GM12891 (cell line): Measurements from ENCODE around the gene SRRM2.

Source experiments
- DNase-seq: peaks from one replicate; pipeline ENCODE4 v3.0.0; 2011; ENCODE audit warnings: low spot score; ENCODE audit not compliant: insufficient read length
- FAIRE-seq: peaks from 2 replicates; lab custom pipeline; 2011; peaks lifted over from hg19 to GRCh38; lab: Jason Lieb, UNC
- PAX5 ChIP-seq: IDR thresholded peaks from 2 replicates; pipeline ENCODE4 v1.6.1; 2011; ENCODE audit warnings: low read length, moderate library complexity, mild to moderate bottlenecking; ENCODE audit not compliant: insufficient read depth, severe bottlenecking
- POLR2A ChIP-seq: IDR thresholded peaks from 2 replicates; pipeline ENCODE4 v1.6.1; 2011; ENCODE audit warnings: low read depth, low read length, control low read depth
- POLR2AphosphoS5 ChIP-seq: IDR thresholded peaks from 2 replicates; pipeline ENCODE4 v1.6.1; 2011; ENCODE audit warnings: low read depth, low read length, control low read depth
- POU2F2 ChIP-seq: IDR thresholded peaks from 2 replicates; pipeline ENCODE4 v1.6.1; 2011; ENCODE audit warnings: low read depth, mild to moderate bottlenecking, control low read depth, low read length, moderate library complexity
- SPI1 ChIP-seq: IDR thresholded peaks from 2 replicates; pipeline ENCODE4 v1.6.1; 2011; ENCODE audit warnings: low read depth, low read length, control low read depth
- TAF1 ChIP-seq: IDR thresholded peaks from 2 replicates; pipeline ENCODE4 v1.6.1; 2011; ENCODE audit warnings: low read depth, low read length, control low read depth

SRRM2 gene

DNA sequence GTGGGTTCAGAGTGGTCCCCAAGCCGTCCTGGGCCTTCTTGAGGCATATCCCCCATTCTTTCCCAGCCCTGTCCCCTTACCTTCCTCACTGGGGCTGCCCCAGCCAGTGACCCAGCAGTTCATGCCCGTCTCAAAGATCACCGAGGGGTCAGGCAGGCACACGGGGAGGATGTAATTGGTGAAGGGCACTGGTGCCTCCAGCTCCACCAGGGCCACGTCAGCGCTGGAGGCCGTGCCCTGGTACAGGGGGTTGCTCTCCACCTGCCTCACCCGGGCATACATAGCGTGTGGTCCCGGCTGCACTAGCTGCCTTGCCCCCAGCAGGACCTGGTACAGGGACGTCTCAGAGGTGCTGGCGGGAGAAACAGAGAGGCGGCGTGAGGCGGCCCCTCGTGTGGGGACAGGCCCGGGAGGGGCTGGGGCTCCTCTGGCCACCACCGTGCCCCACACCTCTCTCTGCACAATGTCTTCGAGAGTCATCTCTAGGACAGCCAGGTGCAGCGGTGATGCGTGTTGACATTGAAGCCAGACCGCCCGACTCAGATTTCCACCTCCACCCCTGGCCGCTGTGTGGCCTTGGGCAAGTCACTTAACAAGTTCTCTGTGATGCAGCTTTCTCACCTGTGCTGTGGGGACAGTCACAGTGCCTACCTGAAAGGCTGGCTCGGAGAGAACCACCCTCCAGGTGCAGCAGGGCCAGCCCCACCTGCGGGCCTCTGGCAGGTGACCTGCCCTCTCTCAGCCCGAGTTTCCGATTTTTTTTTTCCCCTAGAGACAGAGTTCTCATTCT lies 38.3 kb upstream of the SRRM2 start:
- TF ChIP-seq POU2F2 (no peak), PAX5 (no peak), TAF1 (no peak), POLR2AphosphoS5 (no peak), POLR2A (no peak), SPI1 (no peak)
- no peak for FAIRE-seq
- DNase-seq: no peak

DNA sequence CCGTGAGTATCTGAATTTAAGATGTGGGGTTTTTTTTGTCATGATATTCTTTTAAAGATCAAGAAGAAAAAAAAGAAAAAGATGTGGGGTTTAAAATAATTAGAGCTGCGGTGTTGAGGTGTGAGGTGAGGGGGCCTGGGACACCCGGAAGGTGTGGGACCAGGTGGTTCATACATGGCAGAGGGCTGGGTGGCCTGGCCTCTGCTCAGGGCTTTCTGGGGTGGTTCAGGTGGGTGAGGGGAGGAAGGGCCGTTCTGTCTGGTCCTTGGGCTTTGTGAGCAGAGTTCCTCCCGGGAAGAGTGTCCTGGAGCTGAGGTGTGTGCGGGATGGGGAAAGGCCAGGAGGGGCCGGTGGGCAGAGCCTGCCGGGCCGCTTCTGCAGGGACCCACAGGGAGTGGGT lies 37.4 kb upstream of the SRRM2 start:
- TF ChIP-seq POLR2A (no peak), TAF1 (no peak), SPI1 (no peak), POU2F2 (no peak), POLR2AphosphoS5 (no peak), PAX5 (no peak)
- DNase-seq: no peak
- FAIRE-seq: no peak

DNA sequence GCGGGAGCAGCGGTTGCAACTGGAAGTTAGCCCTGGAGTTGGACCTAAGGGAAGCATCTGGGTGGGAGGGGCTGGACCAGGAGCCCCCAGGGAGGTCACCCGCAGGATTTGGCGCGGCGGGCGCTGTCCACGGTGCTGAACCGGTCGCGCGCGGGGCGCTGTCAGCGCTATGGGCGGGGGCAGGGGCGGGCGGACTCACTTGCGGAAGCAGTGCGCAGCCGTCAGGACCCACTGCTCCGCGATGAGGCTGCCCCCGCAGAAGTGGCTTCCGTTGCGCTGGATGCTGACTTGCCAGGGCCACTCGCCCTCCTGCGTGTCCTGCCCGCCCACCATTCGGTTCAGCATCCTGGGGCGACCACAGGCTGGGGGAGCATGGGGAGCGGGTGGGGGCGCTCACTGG lies 36.9 kb upstream of the SRRM2 start:
- FAIRE-seq: peak; percentile 81
- peak; percentile 88 for DNase-seq
- TF ChIP-seq POU2F2 (no peak), PAX5 (no peak), POLR2A (no peak), TAF1 (no peak), POLR2AphosphoS5 (no peak), SPI1 (no peak)

DNA sequence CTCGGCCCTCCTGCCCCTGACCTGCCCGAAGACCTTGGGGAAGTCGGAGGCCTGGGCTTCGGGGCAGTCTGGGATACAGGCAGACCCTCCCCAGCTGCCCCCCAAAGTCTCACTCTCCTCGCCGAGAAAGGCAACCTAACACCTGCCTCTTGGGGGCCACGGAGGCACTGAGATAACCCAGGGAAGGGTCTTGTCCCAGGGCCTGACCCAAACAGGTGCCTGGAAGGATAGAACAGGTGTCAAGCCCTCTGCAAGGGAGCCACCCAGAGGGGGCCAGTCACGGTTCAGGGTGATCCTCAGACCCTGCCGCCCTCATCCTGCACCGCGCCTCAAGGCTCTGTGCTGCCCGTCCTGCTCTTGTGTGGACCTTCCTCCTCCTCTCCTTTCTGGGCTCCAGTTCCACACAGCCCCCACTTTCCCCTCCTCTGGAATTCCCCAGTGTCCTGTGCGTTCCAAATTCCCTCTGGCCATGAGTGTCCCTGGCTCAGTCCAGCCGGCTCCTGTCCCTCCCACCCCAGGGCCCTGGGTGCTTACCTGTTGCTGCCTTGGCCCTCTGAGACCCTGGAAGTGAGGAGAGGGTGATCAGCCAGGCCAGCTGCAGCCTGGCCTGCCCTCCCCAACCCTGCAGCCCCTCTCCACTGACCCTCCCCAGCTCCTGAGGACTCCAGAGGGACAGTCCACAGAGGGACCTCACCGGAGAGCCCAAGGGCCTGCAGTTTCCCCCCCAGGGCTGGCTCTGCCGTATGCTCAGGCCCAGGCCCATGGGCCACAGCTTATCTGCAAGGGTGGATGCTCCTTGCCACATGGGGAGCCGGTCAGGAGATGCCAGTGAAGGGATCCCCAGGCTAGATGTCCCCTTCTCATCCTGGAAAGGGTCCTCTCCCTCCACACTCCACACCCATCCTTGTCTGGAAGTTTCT lies 36.2 kb upstream of the SRRM2 start:
- TF ChIP-seq TAF1: no peak
- FAIRE-seq (no peak), DNase-seq (no peak)

DNA sequence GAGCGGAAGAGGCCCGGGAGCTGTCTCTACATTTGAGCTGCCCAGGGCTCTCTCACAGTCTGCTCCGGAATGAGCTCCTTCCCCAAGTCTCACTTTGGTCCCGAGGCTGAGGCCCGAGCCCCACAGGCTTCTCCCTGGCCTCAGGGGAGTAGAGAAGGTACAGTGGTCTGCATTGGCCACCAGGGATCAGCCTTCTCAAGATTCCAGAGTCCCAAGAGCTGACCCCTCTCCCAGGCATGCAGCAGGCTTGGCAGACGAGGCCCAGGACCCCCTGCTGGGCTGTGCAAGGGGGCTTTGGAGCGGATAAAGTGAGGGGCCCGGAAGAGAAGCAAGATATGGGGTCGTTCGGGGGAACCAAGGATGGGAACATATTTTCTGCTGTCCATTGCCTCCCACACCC lies 35.5 kb upstream of the SRRM2 start:
- no peak for DNase-seq
- FAIRE-seq: no peak
- TF ChIP-seq PAX5: no peak
- TF ChIP-seq POLR2AphosphoS5: no peak
- TF ChIP-seq SPI1: no peak

DNA sequence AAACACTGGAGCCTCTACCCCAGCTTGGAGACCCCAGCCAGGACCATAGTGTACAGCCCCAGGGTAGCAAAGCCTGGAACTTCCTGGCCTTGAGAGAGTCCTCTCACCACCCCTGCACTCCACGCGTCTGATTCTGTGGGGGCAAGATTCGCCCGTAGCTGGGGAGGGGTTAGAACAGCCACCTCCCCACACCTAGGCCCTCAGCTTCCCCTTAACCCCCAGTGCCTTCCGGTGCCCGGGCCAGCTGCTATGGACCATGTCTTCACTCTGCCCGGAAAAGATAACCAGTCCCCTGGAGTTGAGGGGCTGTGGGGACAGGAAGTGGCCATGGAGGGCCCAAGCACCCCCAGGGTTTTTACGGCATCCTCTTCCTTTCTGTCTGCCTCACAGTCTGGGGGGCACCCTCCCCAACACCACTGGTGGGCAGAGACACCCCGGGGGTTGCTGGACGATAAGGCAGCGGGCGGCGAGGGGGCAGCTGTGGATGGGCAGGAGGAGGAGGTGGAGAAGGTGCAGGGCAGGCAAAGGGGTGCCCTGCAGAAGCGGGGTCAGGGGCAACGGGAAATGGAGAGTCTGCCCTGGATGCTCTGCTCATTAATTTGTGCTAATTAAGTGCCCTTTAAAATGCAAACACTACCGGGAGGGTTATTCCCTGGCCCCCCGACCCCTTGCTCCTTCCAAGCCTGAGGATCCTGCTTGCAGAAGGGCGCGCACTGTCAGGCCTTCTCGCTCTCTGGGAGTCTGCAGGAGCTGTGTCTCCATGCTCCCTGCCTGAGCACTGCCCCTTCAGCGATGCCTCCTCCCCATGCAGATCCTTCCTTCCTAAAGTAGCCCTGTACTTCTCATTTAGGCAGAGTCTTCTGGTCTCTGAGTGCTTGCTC lies 34.8 kb upstream of the SRRM2 start:
- FAIRE-seq (no peak), DNase-seq (no peak)
- TF ChIP-seq PAX5 (no peak), POLR2A (no peak), POU2F2 (no peak), POLR2AphosphoS5 (no peak), SPI1 (no peak), TAF1 (no peak)

DNA sequence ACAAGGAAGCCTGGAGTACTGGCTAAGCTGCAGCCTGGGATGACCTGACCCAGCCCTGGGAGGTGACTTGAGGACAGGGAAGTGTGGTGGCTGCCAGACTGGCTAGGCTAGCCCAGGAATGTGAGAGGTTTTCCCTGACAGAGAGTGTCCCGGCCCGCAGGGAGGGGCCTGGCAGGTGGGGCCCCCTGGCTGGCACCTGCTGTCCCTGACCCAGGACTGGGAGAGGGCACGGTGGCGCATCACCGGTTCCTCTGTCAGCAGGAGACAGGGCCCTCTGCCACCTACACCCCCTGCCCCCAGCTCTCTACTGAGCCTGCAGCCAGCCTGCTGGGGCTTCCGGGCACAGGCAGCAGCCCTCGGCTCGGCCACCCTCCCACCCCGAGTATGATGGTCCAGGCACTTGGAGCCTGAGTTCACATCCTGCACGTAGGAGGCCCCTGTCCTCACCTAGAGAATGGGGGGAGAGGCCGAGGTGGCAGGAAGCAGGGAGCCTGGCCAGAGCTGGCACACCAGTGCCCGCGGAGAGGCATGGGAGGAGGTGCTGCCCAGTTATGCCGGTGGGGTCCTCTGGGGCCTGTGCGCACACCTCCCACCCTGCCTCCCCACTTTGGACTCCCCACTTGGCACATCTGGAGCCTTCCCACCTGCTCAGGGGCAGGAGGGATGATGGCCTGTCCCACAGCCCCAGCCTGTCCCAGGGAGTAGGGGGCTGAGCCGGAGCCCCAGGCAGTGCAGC lies 32.9 kb upstream of the SRRM2 start:
- DNase-seq: no peak
- no peak for FAIRE-seq
- no peak for TF ChIP-seq POU2F2
- no peak for TF ChIP-seq TAF1
- no peak for TF ChIP-seq POLR2A
- TF ChIP-seq SPI1: no peak
- no peak for TF ChIP-seq POLR2AphosphoS5
- no peak for TF ChIP-seq PAX5

DNA sequence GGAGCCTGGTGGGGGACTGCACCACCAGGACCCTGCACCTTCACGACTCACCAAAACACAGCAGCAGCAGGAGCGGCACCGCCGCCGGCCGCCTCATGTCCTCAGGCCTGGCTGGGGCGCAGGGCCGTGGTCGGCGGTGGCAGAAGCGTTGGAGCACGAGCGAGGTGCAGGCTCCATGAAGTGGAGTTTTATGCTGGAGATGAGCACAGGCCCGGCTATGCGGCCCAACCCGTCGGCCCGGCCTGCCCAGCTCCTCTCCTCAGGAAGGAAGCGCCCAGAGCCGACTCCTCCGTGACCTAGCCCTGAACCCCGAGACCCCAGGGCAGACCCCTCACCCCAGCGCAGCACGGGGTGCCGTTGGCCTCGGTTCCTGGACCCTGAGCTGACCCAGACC lies 32.4 kb upstream of the SRRM2 start, which contains the start of gene PRSS27:
PRSS27 (minus strand) TSS at position 161 of the 394 bp plus-strand sequence; CDS start at position 97, 64 bp downstream.
- FAIRE-seq (no peak), DNase-seq (no peak)
- TF ChIP-seq POLR2A (no peak), PAX5 (no peak), TAF1 (no peak), POLR2AphosphoS5 (no peak), POU2F2 (no peak), SPI1 (no peak)
